ENCODE data around the gene CLCN5.

CLCN5 gene

GRCh38 chrX:49934148-49934547, 11.8 kb downstream of the CLCN5 start:
- DNase-seq = no peak

- no peak for DNase-seq
Measured at GRCh38 chrX:49934729-49935128, 12.3 kb downstream of the CLCN5 start.

- no peak for DNase-seq
Measured at GRCh38 chrX:49947781-49948180, 25.4 kb downstream of the CLCN5 start.

- no peak for DNase-seq
Measured at GRCh38 chrX:49949961-49950360, 27.6 kb downstream of the CLCN5 start.

GRCh38 chrX:49951524-49952193, 29.3 kb downstream of the CLCN5 start:
- no peak for DNase-seq

GRCh38 chrX:49956313-49956712, 33.9 kb downstream of the CLCN5 start:
- no peak for DNase-seq

- DNase-seq = no peak
Measured at GRCh38 chrX:49958727-49959485, 36.5 kb downstream of the CLCN5 start.

GRCh38 chrX:49959602-49960001, 37.2 kb downstream of the CLCN5 start:
- no peak for DNase-seq

GRCh38 chrX:49960061-49960460, 37.7 kb downstream of the CLCN5 start:
- no peak for DNase-seq

GRCh38 chrX:49970674-49971073, 48.3 kb downstream of the CLCN5 start:
- no peak for DNase-seq

- DNase-seq = no peak
Measured at GRCh38 chrX:49972328-49972860, 50.0 kb downstream of the CLCN5 start.

GRCh38 chrX:49976682-49977197, 54.3 kb downstream of the CLCN5 start:
- DNase-seq = no peak

- DNase-seq = no peak
Measured at GRCh38 chrX:49977319-49978090, 55.1 kb downstream of the CLCN5 start.

- DNase-seq = no peak
Measured at GRCh38 chrX:49978176-49978575, 55.8 kb downstream of the CLCN5 start.

GRCh38 chrX:49986058-49986457, 63.7 kb downstream of the CLCN5 start:
- DNase-seq = no peak

- DNase-seq = no peak
Measured at GRCh38 chrX:49987651-49988050, 65.3 kb downstream of the CLCN5 start.

GRCh38 chrX:49988143-49988542, 65.7 kb downstream of the CLCN5 start:
- DNase-seq = no peak

- no peak for DNase-seq
Measured at GRCh38 chrX:49991758-49992157, 69.4 kb downstream of the CLCN5 start.

GRCh38 chrX:49992853-49993252, 70.5 kb downstream of the CLCN5 start:
- no peak for DNase-seq

GRCh38 chrX:49993661-49994060, 71.3 kb downstream of the CLCN5 start:
- no peak for DNase-seq

- no peak for DNase-seq
Measured at GRCh38 chrX:49995107-49995731, 72.8 kb downstream of the CLCN5 start.

GRCh38 chrX:49995795-49996455, 73.5 kb downstream of the CLCN5 start:
- DNase-seq = no peak

Data from CD4-positive, alpha-beta T cell treated with Interleukin-21 for 1 hour (primary cell).